Measurements from ENCODE around the gene UCN.

Gene UCN

GRCh38 chr2:27262379-27263286 is 45.6 kb downstream of the UCN start, which contains the start of gene SLC30A3:
Gene SLC30A3 (minus strand): TSS chr2:27263047. CDS start chr2:27262906, 141 bp downstream.
- peaks cover 71 to 73% of the 10 kb centered on the region in 2 donors for H3K27me3 ChIP-seq (ENCODE audit: control insufficient read depth in 1 of 2, insufficient read depth in 2 of 2, low read length in 2 of 2)
- H3K9ac ChIP-seq (ENCODE audit: low read depth in 1 of 2, low read length in 2 of 2) = no peak within 1 kb of the TSS
- H3K9me3 ChIP-seq (ENCODE audit: control insufficient read depth in 1 of 2, low read length in 2 of 2) = no peaks in the 10 kb centered on the region
- no peaks in the 10 kb centered on the region for H3K36me3 ChIP-seq (ENCODE audit: control insufficient read depth in 1 of 2, insufficient read depth in 2 of 2, low read length in 2 of 2)
- H3K27ac ChIP-seq (ENCODE audit: low read depth, low read length) = no peak within 1 kb of the TSS
- peak within 1 kb of the TSS; percentile 57 to 69 for H3K4me3 ChIP-seq (ENCODE audit: low read depth in 1 of 2, low read length in 2 of 2)
- H3K4me1 ChIP-seq (ENCODE audit: control insufficient read depth in 1 of 2, insufficient read depth in 2 of 2, low read length in 2 of 2) = peaks cover 14 to 25% of the 10 kb centered on the region in 2 donors

- H3K27me3 ChIP-seq (ENCODE audit: control insufficient read depth in 1 of 2, insufficient read depth in 2 of 2, low read length in 2 of 2) = peaks cover 65 to 78% of the 10 kb centered on the region in 2 donors
- no peak overlapping the region for H3K27ac ChIP-seq (ENCODE audit: low read depth, low read length)
- no peaks in the 10 kb centered on the region for H3K36me3 ChIP-seq (ENCODE audit: control insufficient read depth in 1 of 2, insufficient read depth in 2 of 2, low read length in 2 of 2)
- no peaks in the 10 kb centered on the region for H3K9me3 ChIP-seq (ENCODE audit: control insufficient read depth in 1 of 2, low read length in 2 of 2)
- H3K4me1 ChIP-seq (ENCODE audit: control insufficient read depth in 1 of 2, insufficient read depth in 2 of 2, low read length in 2 of 2) = peaks cover 14 to 25% of the 10 kb centered on the region in 2 donors
- no peak overlapping the region for H3K9ac ChIP-seq (ENCODE audit: low read depth in 1 of 2, low read length in 2 of 2)
- no peak overlapping the region for H3K4me3 ChIP-seq (ENCODE audit: low read depth in 1 of 2, low read length in 2 of 2)
These were observed 46.3 kb downstream of the UCN start for GRCh38 chr2:27261926-27262298.

- Histone ChIP-seq H3K4me3 (ENCODE audit: low read depth in 1 of 2, low read length in 2 of 2) (no peak overlapping the region), H3K4me1 (ENCODE audit: control insufficient read depth in 1 of 2, insufficient read depth in 2 of 2, low read length in 2 of 2) (peaks cover 14 to 25% of the 10 kb centered on the region in 2 donors), H3K36me3 (ENCODE audit: control insufficient read depth in 1 of 2, insufficient read depth in 2 of 2, low read length in 2 of 2) (no peaks in the 10 kb centered on the region), H3K27ac (ENCODE audit: low read depth, low read length) (no peak overlapping the region), H3K27me3 (ENCODE audit: control insufficient read depth in 1 of 2, insufficient read depth in 2 of 2, low read length in 2 of 2) (peaks cover 69 to 80% of the 10 kb centered on the region in 2 donors), H3K9me3 (ENCODE audit: control insufficient read depth in 1 of 2, low read length in 2 of 2) (no peaks in the 10 kb centered on the region), H3K9ac (ENCODE audit: low read depth in 1 of 2, low read length in 2 of 2) (no peak overlapping the region)
These were observed 46.9 kb downstream of the UCN start for GRCh38 chr2:27261241-27261925.

GRCh38 chr2:27258051-27258450 is 50.2 kb downstream of the UCN start:
- H3K9ac ChIP-seq (ENCODE audit: low read depth in 1 of 2, low read length in 2 of 2) = no peak overlapping the region
- peaks cover 0 to 8% of the 10 kb centered on the region in 2 donors for H3K4me1 ChIP-seq (ENCODE audit: control insufficient read depth in 1 of 2, insufficient read depth in 2 of 2, low read length in 2 of 2)
- H3K9me3 ChIP-seq (ENCODE audit: control insufficient read depth in 1 of 2, low read length in 2 of 2) = no peaks in the 10 kb centered on the region
- no peak overlapping the region for H3K27ac ChIP-seq (ENCODE audit: low read depth, low read length)
- peaks cover 61 to 72% of the 10 kb centered on the region in 2 donors for H3K27me3 ChIP-seq (ENCODE audit: control insufficient read depth in 1 of 2, insufficient read depth in 2 of 2, low read length in 2 of 2)
- no peaks in the 10 kb centered on the region for H3K36me3 ChIP-seq (ENCODE audit: control insufficient read depth in 1 of 2, insufficient read depth in 2 of 2, low read length in 2 of 2)
- H3K4me3 ChIP-seq (ENCODE audit: low read depth in 1 of 2, low read length in 2 of 2) = no peak overlapping the region
